IMR-90 (cell line): ENCODE data around the gene PTPRK.

ENCODE experiments used
- POLR2A ChIP-seq: IDR thresholded peaks from 2 replicates; pipeline ENCODE4 v1.6.1; 2012; ENCODE audit warnings: mild to moderate bottlenecking, low read depth, low read length
- RCOR1 ChIP-seq: IDR thresholded peaks from 2 replicates; pipeline ENCODE4 v1.6.1; 2012; ENCODE audit warnings: mild to moderate bottlenecking, low read length, improper control_type of control experiment; ENCODE audit not compliant: insufficient replicate concordance

DNA sequence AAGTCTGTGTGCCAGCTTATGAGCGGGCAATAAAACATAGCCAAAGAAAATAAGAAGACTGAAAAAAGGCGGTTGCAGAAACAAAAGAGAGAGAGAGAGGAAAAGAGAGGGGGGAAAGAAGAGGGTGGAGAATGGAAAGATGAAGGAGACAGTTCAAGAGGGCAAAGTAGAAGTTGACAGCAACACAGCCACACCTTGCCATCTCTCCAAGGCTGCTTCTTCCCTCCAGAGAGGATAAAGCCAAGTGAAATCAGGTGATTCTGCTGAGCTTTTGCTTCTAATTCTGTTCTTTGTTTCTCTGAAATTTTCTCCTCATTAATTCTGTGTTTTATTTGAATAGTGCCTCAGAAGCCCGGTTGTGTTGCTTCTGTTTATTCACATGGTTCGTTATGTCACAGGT lies 48.5 kb downstream of the PTPRK start:
- TF ChIP-seq POLR2A (no peak), RCOR1 (no peak)
